ENCODE results near the gene ROR2.
A peak's percentile ranks its signal among the peaks of the same experiment; 100 is the strongest.

Gene ROR2

DNA sequence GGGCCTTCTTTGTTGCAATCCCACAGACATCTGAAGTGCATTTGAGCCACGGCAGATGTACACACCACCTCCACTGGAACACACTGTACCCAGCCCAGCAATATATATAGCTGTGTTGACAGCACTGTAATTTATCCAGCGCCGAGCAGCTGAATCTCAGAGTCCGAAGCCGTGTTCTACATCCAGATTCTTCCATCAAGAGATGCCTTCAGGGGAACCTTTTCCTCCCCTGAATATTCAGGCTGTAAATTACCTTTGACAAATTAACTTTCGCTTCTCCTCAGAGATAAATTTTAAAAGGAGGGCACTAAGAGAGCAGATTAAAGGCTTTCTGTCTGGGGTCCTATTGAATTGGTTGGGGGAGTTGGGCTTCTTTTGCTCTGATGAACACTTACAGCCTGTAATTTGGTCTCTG, 76.4 kb downstream of the ROR2 start:
- DNase-seq: no peak
- no peak for ATAC-seq

GRCh38 chr9:91868732-91869391, 81.2 kb downstream of the ROR2 start:
- no peak for DNase-seq
- no peak for ATAC-seq

DNA sequence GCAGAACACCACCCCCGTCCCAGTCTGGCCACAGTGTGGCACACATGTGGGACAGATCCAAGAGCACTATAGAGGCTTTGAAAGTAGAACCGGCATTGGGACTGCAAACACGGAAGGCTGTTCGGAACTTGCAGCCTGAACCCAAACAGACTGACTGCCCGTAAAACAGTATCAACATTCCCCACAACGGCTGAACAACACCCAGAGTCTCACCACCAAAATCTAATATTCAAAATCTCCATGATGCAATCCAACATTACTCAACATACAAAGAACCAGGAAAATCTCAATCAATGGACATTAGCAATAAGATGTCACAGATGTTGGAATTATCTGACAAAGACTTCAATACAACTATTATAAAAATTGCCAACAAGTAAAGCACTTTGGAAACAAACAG, 82.3 kb downstream of the ROR2 start:
- DNase-seq: no peak
- no peak for ATAC-seq

- DNase-seq (no peak), ATAC-seq (no peak)
Measured at GRCh38 chr9:91865041-91865440, 85.0 kb downstream of the ROR2 start.

- DNase-seq (no peak), ATAC-seq (no peak)
Measured at GRCh38 chr9:91864380-91864779, 85.6 kb downstream of the ROR2 start.

DNA sequence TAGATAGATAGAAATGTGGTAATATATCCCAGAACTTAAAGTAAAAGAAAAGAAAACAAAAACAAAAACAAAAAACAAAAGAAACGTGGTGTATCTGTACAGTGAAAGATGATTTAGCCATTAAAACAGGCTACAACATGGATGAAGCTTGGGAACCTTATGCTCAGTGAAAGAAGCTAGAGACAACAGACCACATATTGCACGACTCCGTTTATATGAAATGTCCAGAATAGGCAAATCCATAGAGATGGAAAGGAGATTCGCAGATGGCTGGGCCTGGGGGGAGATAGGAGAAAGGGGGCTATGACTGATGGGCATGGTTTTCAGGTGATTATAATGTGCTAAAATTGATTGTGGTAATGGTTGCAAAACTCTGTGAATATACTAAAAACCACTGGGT, 86.6 kb downstream of the ROR2 start:
- no peak for ATAC-seq
- no peak for DNase-seq

GRCh38 chr9:91858213-91859030, 91.6 kb downstream of the ROR2 start:
- ATAC-seq (no peak), DNase-seq (no peak)

DNA sequence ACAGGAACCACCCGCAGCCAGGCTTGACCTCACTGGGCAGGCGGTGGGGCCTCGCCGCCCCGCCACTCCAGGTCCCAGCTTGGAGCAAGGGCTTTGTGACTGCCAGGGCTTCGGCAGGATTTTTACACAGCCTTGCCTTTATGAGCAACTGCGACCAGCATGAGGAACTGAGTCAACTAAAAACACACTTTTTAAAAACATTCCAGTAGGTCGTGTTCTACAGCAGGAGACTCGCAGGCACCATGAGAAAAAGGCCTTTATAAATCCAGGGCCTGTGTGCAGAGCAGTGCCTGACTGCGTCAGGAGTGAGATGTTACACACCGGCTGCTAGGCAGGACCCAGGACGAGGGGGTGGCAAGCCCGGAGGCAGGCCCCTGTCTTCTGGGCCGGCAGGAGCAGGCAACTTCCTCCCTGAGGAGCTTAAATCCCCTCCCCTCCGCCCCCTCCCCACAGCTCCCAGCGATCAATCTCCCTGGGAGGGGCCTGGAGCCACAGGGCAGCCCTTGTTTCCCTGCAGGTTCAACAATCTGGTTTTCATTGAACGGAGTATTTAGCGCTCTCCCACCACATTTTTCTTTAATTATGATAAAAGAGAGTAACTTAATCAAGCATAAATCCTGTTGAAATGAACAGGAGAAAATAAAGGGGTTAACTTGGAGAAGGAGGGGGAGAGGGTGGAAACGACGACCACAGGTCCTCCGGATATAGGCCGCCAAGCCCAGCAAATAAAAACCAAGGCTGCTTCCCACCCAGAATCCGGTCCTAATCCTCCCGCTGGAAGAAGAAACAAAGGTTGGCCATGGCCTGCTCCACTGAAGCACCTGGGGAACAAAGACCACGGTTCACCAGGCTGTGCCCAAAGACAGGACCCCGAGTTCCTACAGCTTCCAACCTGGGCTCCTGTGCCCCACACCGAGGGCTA, 92.5 kb downstream of the ROR2 start:
- no peak for DNase-seq
- no peak for ATAC-seq

DNA sequence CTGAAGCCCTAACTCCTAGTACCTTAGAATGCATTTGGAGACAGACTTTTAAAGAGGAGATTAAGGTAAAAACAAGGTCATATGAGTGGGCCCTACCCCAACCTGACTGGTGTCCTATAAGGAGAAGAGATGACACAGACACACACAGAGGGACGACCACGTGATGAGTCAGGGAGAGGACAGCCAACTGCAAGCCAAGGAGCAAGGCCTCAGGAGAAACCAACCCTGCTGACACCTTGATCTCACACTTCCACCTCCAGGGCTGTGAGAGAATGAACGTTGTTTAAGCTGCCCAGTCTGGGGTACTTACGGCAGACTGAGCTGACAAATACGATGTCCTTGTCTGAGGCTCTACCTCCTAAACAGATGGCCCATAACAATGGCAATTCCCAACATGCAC, 93.6 kb downstream of the ROR2 start:
- peak; percentile 45 for ATAC-seq
- no peak for DNase-seq

DNA sequence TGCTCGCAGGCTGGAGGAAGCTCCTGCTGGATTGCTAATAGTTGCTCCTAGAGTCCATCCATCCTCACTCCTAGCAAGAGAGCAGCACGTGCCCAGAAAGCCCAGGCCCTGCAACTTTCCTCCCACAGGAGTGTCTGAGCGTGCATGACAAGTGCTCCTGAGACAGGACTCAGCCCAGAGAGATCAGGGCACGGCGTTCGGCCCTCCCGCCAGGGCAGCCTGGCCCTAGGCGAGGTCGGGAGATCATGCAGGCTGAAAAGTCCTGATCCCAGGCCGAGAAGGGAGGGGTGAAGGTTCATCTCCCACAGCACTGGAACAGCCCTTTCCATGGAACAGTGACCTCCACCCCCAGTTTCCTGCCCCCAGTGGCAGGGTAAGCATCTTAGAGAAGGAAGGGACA, 94.8 kb downstream of the ROR2 start:
- DNase-seq (no peak), ATAC-seq (no peak)

GRCh38 chr9:91852801-91853347, 97.2 kb downstream of the ROR2 start:
- no peak for DNase-seq
- no peak for ATAC-seq

DNA sequence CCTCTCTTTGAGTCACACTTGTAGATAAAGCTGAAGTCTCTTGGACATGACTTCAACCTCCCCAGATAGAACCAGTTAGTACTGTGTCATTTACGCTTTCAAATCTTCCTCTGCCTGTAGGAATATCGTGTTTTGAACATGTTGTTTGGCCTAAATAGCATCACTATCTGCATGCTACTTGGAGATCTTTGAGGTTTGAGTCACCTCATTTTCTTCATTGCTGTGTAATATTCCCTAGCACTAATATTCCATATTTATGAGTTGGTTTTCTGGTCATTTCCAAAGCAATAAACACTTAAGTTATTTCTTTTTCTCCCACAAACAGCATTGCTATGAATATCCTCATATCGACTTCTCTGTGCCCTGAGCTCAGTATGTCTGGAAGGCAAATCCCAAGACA, 100.3 kb downstream of the ROR2 start:
- DNase-seq: no peak
- ATAC-seq: no peak

- DNase-seq (no peak), ATAC-seq (no peak)
Measured at GRCh38 chr9:91848146-91848545, 101.9 kb downstream of the ROR2 start.

DNA sequence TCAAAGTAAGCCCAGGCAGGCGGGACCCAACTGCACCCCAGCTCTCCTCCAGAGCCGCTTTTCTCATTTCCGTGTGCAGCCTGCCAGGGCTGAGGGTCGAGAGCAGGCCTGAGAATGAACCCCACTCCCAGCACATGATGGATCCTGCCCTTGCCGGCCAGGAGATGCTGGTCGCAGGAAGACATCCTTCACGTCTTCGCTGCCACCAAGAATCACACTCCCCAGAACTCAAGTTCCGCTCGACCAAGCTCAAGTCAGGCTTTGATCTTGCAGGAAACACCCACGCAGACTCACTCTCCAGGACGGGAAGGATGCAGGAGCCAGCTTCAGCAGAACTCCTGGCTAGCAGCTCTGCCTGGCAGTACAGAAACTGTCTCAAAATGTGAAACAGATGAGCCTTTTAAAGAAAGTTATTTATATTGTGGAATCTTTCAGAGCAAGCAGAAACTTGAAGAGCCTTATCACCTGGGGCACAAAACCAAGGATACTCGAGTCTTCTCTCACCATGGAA, 102.4 kb downstream of the ROR2 start:
- ATAC-seq (no peak), DNase-seq (no peak)

- no peak for ATAC-seq
- DNase-seq: no peak
Measured at GRCh38 chr9:91845879-91846278, 104.1 kb downstream of the ROR2 start.

DNA sequence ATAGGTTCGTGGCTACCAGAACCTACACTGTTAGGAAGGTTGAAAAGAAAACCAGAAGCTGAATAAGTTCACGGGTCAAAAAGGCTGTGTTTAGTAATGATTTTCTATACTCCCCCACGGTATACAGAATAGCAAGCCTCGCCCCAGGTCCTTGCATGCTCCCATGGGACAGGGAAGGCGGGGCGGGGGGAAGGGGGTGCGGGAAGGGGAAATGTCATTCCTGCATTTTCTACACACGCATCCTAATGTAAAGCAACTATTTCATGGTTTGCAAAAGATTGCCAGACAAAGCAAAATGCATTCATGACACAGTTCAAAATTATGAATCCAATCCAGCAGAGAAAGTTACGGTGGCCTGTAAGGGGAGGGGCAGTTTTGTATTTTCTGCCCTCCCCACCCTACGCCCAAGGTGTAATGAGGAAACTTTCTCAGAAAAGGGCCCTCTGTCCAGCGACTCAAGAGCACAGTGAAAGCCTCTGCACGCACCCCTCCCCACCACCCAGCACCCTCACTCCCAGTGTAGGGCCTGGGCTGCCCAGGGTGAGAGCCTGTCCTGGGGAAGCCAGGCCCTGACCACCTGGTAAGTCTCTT, 105.2 kb downstream of the ROR2 start:
- ATAC-seq: no peak

DNA sequence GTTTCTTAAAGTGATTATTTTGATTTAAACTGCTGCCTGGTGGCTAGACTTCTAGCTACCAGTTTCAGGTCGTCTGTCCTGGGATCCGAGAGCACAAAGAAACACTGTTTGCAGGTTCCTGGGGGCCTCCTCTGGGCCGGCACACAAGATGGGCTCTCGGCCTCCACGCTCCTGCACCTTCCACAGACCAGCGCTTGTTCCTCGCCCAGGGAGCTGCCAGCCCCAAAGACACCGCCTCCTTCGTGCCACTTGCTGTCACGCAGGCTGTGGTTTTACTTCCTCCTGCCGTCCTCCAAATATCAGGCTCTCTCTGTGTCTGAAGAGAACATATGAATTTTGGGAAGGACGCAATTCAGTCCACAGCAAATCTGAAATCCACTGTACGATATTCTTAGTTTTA, 105.8 kb downstream of the ROR2 start:
- ATAC-seq: no peak
- no peak for DNase-seq

More for the DNA sequence above, 105.2 kb downstream of the ROR2 start:
- DNase-seq: no peak

DNA sequence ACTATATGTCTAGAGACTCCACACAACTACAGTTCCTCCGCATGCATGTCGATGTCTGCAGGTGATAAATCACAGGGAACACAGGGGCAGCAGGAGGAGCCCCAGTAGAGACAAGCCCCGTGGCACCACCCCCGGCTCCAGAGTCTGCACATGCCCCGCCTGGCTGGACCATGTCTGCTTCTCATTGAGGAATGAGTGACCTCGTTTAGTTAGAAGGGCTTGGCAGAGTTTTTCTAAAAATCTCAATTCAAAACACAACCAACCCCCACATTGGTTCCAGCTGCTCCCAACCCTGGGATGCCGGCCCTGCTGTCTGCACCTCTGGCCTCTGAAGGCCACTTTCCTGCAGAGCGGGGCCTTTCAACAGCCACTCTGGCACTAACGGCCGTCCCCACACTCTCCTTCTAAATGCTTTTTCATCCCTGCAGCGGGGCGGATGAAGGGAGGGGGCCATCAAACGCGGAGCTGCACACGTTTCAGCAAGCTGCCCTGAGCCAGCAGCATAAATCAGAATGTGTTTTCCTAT, 106.3 kb downstream of the ROR2 start:
- DNase-seq: no peak
- ATAC-seq: no peak

DNA sequence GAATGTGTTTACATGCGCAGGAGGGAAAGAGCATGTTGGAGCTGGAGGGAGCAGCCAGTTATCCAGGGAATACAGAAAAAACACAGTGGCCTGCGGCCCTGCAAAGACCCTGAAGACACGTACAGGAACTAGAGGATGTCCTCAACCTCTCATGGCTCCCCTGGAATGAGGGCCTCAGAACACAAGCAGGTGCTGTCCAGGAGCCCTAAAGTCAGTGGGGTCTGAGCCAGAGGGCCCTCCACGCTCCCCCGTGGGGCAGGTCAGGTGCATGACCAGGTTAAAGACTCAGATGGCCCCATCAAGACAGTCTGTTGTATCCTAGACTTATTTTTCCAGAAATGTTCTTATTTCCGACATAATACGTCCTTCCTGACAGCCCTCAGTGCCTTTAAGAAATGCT, 106.9 kb downstream of the ROR2 start:
- ATAC-seq (no peak), DNase-seq (no peak)

- DNase-seq: no peak
- ATAC-seq: no peak
Measured at GRCh38 chr9:91842358-91843049, 107.5 kb downstream of the ROR2 start.

- DNase-seq (no peak), ATAC-seq (no peak)
Measured at GRCh38 chr9:91841591-91841990, 108.4 kb downstream of the ROR2 start.

Data from stimulated activated naive CD8-positive, alpha-beta T cell treated with anti-CD3 and anti-CD28 coated beads, Interleukin-15, Interleukin-2, amounts not matched to agents 100 U/mL and 50 U/mL, for 24 hours (primary cell).